Cardiac muscle cell (in vitro differentiated cells and primary cell): ENCODE results near the gene UBE2V1. TPM values are rescaled to one million over a fixed set of nuclear protein-coding genes. Genes with fewer than 3 reads are reported as not detected.
"Not testable (repeated sequence)": the region's sequence is repeated elsewhere in the genome, so short reads cannot be mapped to it uniquely, and the experiment has no call there.

Experiments
- DNase-seq, 2 donors: peaks; one replicate each; pipeline versions ENCODE4 v3.0.0 to v3.0.0-alpha.2; 2010 to 2017; ENCODE audit warnings: low read depth in 1 of 2, low spot score in 1 of 2
- H3K27ac ChIP-seq: fragments of 200-600 bp; sonication (generic); 2 replicates; pipeline ENCODE4 v1.5.1; 2016
- H3K27me3 ChIP-seq: fragments of 200-600 bp; sonication (generic); 2 replicates; pipeline ENCODE4 v1.6.0; 2016; ENCODE audit warnings: control low read depth
- H3K36me3 ChIP-seq: fragments of 200-600 bp; sonication (generic); 2 replicates; pipeline ENCODE4 v1.5.1; 2016; ENCODE audit warnings: control low read depth
- H3K4me1 ChIP-seq: fragments of 200-600 bp; sonication (generic); 2 replicates; pipeline ENCODE4 v1.8.1; 2017; ENCODE audit warnings: low read depth, mild to moderate bottlenecking, mixed run types
- H3K4me3 ChIP-seq: fragments of 200-600 bp; sonication (generic); 2 replicates; pipeline ENCODE4 v1.5.1; 2016; ENCODE audit warnings: mild to moderate bottlenecking
- H3K9me3 ChIP-seq: fragments of 200-600 bp; sonication (generic); 2 replicates; pipeline ENCODE4 v1.5.1; 2017; ENCODE audit warnings: low read depth, mild to moderate bottlenecking, control low read depth
- CTCF ChIP-seq: IDR thresholded peaks from 2 replicates; pipeline ENCODE4 v1.5.1; 2012; ENCODE audit warnings: low read depth, mild to moderate bottlenecking, low read length
- polyA plus RNA-seq: library from polyadenylated mRNA; unstranded; fragments of >200 nt; fragmentation: Nextera tagmentation; extraction: Ambion mirVana; gene quantifications from 2 replicates; pipeline ENCODE4 v1.2.1, GENCODE V29; 2016
- total RNA-seq: library from RNA; depleted of rRNA; stranded (reverse); fragments of >200 nt; gene quantifications from 2 replicates; pipeline ENCODE4 v1.2.3, GENCODE V29; 2016

Gene UBE2V1
- total RNA-seq (64.0 and 126 TPM in 2 replicates), polyA plus RNA-seq (164 and 173 TPM in 2 replicates)

GRCh38 chr20:50112512-50113419 is at the start of gene UBE2V1:
TSS of gene UBE2V1 (minus strand) at chr20:50113150. CDS start at chr20:50113128, 22 bp downstream.
- no peaks in the 10 kb centered on the region for H3K36me3 ChIP-seq
- peak within 1 kb of the TSS; percentile 98 for H3K4me3 ChIP-seq
- peaks cover 44% of the 10 kb centered on the region for H3K4me1 ChIP-seq
- TF ChIP-seq CTCF = peak; percentile 42
- H3K27me3 ChIP-seq = no peaks in the 10 kb centered on the region
- peak within 1 kb of the TSS; percentile 96 for H3K27ac ChIP-seq
- H3K9me3 ChIP-seq = no peaks in the 10 kb centered on the region
- DNase-seq = peak; percentile 89 to 93

- not testable (repeated sequence) for H3K4me3 ChIP-seq, H3K9me3 ChIP-seq, H3K4me1 ChIP-seq, H3K27ac ChIP-seq, H3K36me3 ChIP-seq, DNase-seq, H3K27me3 ChIP-seq
Observed at GRCh38 chr20:50161494-50161893, 48.5 kb upstream of the UBE2V1 start.

- TF ChIP-seq CTCF = no peak
- peak within 1 kb of the TSS; percentile 81 for H3K27ac ChIP-seq
- H3K4me1 ChIP-seq = peaks cover 6% of the 10 kb centered on the region
- H3K36me3 ChIP-seq = no peaks in the 10 kb centered on the region
- H3K4me3 ChIP-seq = peak within 1 kb of the TSS; percentile 83
- no peaks in the 10 kb centered on the region for H3K9me3 ChIP-seq
- no peaks in the 10 kb centered on the region for H3K27me3 ChIP-seq
- DNase-seq = peak; percentile 95
Observed at GRCh38 chr20:50153500-50154377, 40.8 kb upstream of the UBE2V1 start, which contains the start of gene PEDS1. TSS of gene PEDS1 (minus strand) at chr20:50153723. CDS start at chr20:50153637, 86 bp downstream.

GRCh38 chr20:50153153-50153499 is 40.2 kb upstream of the UBE2V1 start:
- peak overlapping the region; percentile 83 for H3K4me3 ChIP-seq
- H3K27ac ChIP-seq = peak overlapping the region; percentile 81
- no peaks in the 10 kb centered on the region for H3K36me3 ChIP-seq
- peaks cover 6% of the 10 kb centered on the region for H3K4me1 ChIP-seq
- H3K9me3 ChIP-seq = no peaks in the 10 kb centered on the region
- no peak for TF ChIP-seq CTCF
- H3K27me3 ChIP-seq = no peaks in the 10 kb centered on the region
- no peak for DNase-seq

GRCh38 chr20:50152394-50153152 is 39.6 kb upstream of the UBE2V1 start:
- peak overlapping the region; percentile 83 for H3K4me3 ChIP-seq
- no peak for DNase-seq
- no peak for TF ChIP-seq CTCF
- no peaks in the 10 kb centered on the region for H3K9me3 ChIP-seq
- peaks cover 6% of the 10 kb centered on the region for H3K4me1 ChIP-seq
- H3K27ac ChIP-seq = no peak overlapping the region
- no peaks in the 10 kb centered on the region for H3K27me3 ChIP-seq
- no peaks in the 10 kb centered on the region for H3K36me3 ChIP-seq
